ENCODE results near the gene RANBP10. TPM values are rescaled to one million over a fixed set of nuclear protein-coding genes. Genes with fewer than 3 reads are reported as not detected.

Gene RANBP10
- polyA plus RNA-seq, 2 of the 4 experiments (the other 2 are of a cell fraction): 7.5 to 9.8 TPM

DNA sequence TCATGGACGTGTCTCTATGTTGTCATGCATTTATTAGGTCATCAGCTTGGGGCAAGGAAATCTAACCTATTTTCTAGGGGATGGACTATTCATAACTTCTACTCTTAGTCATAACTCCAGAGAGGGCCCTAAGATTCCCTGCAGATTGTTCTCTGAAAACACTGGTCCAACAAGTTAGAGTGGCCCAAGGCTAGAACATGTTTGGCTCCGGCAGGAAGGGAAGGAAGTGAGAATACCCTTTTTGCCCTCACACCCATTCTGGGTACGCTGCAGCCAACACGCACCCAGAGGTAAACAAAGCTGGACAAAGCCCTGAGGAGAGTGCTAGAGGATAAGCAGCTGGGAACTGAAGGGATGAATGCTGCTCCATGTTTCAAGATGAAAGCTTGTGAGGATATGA, 129.8 kb downstream of the RANBP10 start (continued):
- no peak for TF ChIP-seq POLR2AphosphoS2 (conservative IDR thresholded peaks at IDR 0.05; ENCODE audit: low read length)
- no peak for TF ChIP-seq JUNB (IDR thresholded peaks at IDR 0.05)
- no peak for TF ChIP-seq HES2 (IDR thresholded peaks at IDR 0.05)
- TF ChIP-seq ZC3H11A (IDR thresholded peaks at IDR 0.05): no peak
- no peak for TF ChIP-seq SMC3 (IDR thresholded peaks at IDR 0.05)
- TF ChIP-seq HEYL (CRISPR knock-in tag; IDR thresholded peaks at IDR 0.05): no peak

- H3K9me3 ChIP-seq: no peaks in the 10 kb centered on the region
- TF ChIP-seq NR3C1 (IDR thresholded peaks at IDR 0.05) (no peak), HOXA7 (CRISPR knock-in tag; IDR thresholded peaks at IDR 0.05) (no peak), HEYL (CRISPR knock-in tag; IDR thresholded peaks at IDR 0.05) (no peak), CTCF (IDR thresholded peaks at IDR 0.05) (no peak), NPAS2 (CRISPR knock-in tag; IDR thresholded peaks at IDR 0.05; ENCODE audit: borderline replicate concordance) (no peak), EHF (CRISPR knock-in tag; IDR thresholded peaks at IDR 0.05) (no peak), REST (IDR thresholded peaks at IDR 0.05) (no peak), MYC (IDR thresholded peaks at IDR 0.05; ENCODE audit: borderline replicate concordance, low read length) (no peak), TFCP2L1 (CRISPR knock-in tag; IDR thresholded peaks at IDR 0.05) (no peak), ZNF302 (CRISPR knock-in tag; IDR thresholded peaks at IDR 0.05) (no peak)
- POLR2A ChIA-PET: no interaction called here
- ATAC-seq (no peak), FAIRE-seq (no peak), DNase-seq (ENCODE audit: low read depth in 1 of 2, low spot score in 1 of 2) (no peak)
- H3K4me3 ChIP-seq: no peak overlapping the region
- WGBS (ENCODE audit: missing lambda C conversion rate): 91% methylated on average over 7 of the region's 7 CpGs
- H3K4me1 ChIP-seq: no peaks in the 10 kb centered on the region
- CTCF ChIA-PET: interaction anchor here (0.6 to 16.7 kb wide), 5 partner anchors 8 to 155 kb away, joined by 3 to 174 read pairs (median 5); no protein-coding TSS in a partner anchor
- H3K4me2 ChIP-seq: no peak overlapping the region
- H3K27ac ChIP-seq: no peak overlapping the region
These were observed 130.4 kb downstream of the RANBP10 start for GRCh38 chr16:67675999-67676398.

- Histone ChIP-seq H3K4me2 (no peak overlapping the region), H3K27ac (no peak overlapping the region), H3K4me3 (no peak overlapping the region), H3K4me1 (no peaks in the 10 kb centered on the region), H3K9me3 (no peaks in the 10 kb centered on the region)
- no peak for DNase-seq (ENCODE audit: low read depth in 1 of 2, low spot score in 1 of 2)
- CTCF ChIA-PET: interaction anchor here (0.6 to 16.7 kb wide), 3 partner anchors 8 to 154 kb away, joined by 3 to 174 read pairs (median 3); no protein-coding TSS in a partner anchor
- no peak for ATAC-seq
- no peak for FAIRE-seq
- POLR2A ChIA-PET: no interaction called here
- TF ChIP-seq RCOR1 (IDR thresholded peaks at IDR 0.05; ENCODE audit: low read depth, low read length): no peak
- no peak for TF ChIP-seq CBX8 (IDR thresholded peaks at IDR 0.05)
- TF ChIP-seq RFX5 (IDR thresholded peaks at IDR 0.05): no peak
- no peak for TF ChIP-seq SREBF2 (IDR thresholded peaks at IDR 0.05)
- TF ChIP-seq EHMT2 (IDR thresholded peaks at IDR 0.05; ENCODE audit: low read depth): no peak
- TF ChIP-seq CHD2 (IDR thresholded peaks at IDR 0.05; ENCODE audit: low read length, partially characterized antibody): no peak
- TF ChIP-seq, protein P1, sequence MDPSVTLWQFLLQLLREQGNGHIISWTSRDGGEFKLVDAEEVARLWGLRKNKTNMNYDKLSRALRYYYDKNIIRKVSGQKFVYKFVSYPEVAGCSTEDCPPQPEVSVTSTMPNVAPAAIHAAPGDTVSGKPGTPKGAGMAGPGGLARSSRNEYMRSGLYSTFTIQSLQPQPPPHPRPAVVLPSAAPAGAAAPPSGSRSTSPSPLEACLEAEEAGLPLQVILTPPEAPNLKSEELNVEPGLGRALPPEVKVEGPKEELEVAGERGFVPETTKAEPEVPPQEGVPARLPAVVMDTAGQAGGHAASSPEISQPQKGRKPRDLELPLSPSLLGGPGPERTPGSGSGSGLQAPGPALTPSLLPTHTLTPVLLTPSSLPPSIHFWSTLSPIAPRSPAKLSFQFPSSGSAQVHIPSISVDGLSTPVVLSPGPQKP (IDR thresholded peaks at IDR 0.05; ENCODE audit: low read depth, low read length): no peak
- TF ChIP-seq ZSCAN20 (CRISPR knock-in tag; IDR thresholded peaks at IDR 0.05): no peak
- no peak for TF ChIP-seq MAZ (IDR thresholded peaks at IDR 0.05; ENCODE audit: borderline replicate concordance, low read depth, low read length)
- no peak for TF ChIP-seq NR3C1 (IDR thresholded peaks at IDR 0.05)
- TF ChIP-seq FOXS1 (CRISPR knock-in tag; IDR thresholded peaks at IDR 0.05): no peak
- TF ChIP-seq HES2 (IDR thresholded peaks at IDR 0.05): no peak
- TF ChIP-seq PBX3 (IDR thresholded peaks at IDR 0.05): no peak
- no peak for TF ChIP-seq ESRRA (IDR thresholded peaks at IDR 0.05; ENCODE audit: borderline replicate concordance, low read length)
- TF ChIP-seq CBX2 (IDR thresholded peaks at IDR 0.05; ENCODE audit: borderline replicate concordance, low read depth): no peak
- WGBS (ENCODE audit: missing lambda C conversion rate): 94% methylated on average over 17 of the region's 17 CpGs
These were observed 130.8 kb downstream of the RANBP10 start for GRCh38 chr16:67675579-67675935.

All from A549 (cell line).